Psoas muscle (tissue), 8 donors: ENCODE data around the gene EYA2. TPM values are rescaled to one million over a fixed set of nuclear protein-coding genes. Genes with fewer than 3 reads are reported as not detected.
"Not testable (repeated sequence)": the region's sequence is repeated elsewhere in the genome, so short reads cannot be mapped to it uniquely, and the experiment has no call there.

Source experiments
- ATAC-seq, 4 donors: fragments of 200-7000 bp; cut with Tn5 transposase; one replicate each; pipeline ENCODE4 v1.9.1; 2020; ENCODE audit warnings: moderate library complexity in 3 of 4, mild to moderate bottlenecking in 2 of 4
- DNase-seq, 2 donors: peaks; one replicate each; pipeline ENCODE4 v3.0.0-alpha.2; 2020
- H3K27ac ChIP-seq: fragments of 200-600 bp; one replicate; pipeline ENCODE4 v1.8.0; 2022
- H3K27me3 ChIP-seq, 3 donors: fragments of 200-600 bp in 1 of 3; one replicate each; pipeline versions ENCODE4 v1.6.1 to v1.8.0; 2013 to 2022; ENCODE audit warnings: low read length in 2 of 3, mild to moderate bottlenecking in 2 of 3, moderate library complexity in 1 of 3; ENCODE audit not compliant: insufficient read depth in 3 of 3
- H3K36me3 ChIP-seq, 2 donors: fragments of 200-600 bp in 1 of 2; one replicate each; pipeline versions ENCODE4 v1.6.1 to v1.8.0; 2013 to 2022; ENCODE audit warnings: low read depth in 1 of 2, mild to moderate bottlenecking in 1 of 2, moderate library complexity in 1 of 2; ENCODE audit not compliant: insufficient read depth in 1 of 2
- H3K4me1 ChIP-seq: fragments of 200-600 bp; one replicate; pipeline ENCODE4 v1.8.0; 2022
- H3K4me3 ChIP-seq: fragments of 200-600 bp; one replicate; pipeline ENCODE4 v1.8.0; 2022; ENCODE audit warnings: mild to moderate bottlenecking
- H3K9me3 ChIP-seq: fragments of 200-600 bp; one replicate; pipeline ENCODE4 v1.8.0; 2022
- CTCF ChIP-seq: fragments of 200-600 bp; IDR thresholded peaks from one replicate; pipeline ENCODE4 v1.8.0; 2022; ENCODE audit warnings: antibody characterized with exemption
- WGBS, 3 donors: extraction: QIAGEN DNeasy Blood & Tissue Kit; methylation state at CpG; one replicate each; pipeline versions ENCODE4 v1.1.6 to v1.1.7; 2013; 5-methylcytosine and 5-hydroxymethylcytosine counted together
- intact Hi-C, 2 donors: fragments of 100-400 bp; cut with DNase I; formaldehyde crosslinking; loops; one replicate each; pipeline versions ENCODE4 v1.11.0 to v1.14.2; 2022
- polyA plus RNA-seq, 3 donors: library from polyadenylated mRNA; stranded (reverse); fragments of 200-250 nt; gene quantifications; one replicate each; pipeline ENCODE4 v1.2.3, GENCODE V29; 2013
- total RNA-seq, 4 donors: library from RNA; stranded (reverse); fragmentation: NEBNext Ultra II Directional in 2 of 4; extraction: Animal tissue kit (Norgen Biotek cat#: 25700) in 2 of 4; gene quantifications; one replicate each; pipeline versions ENCODE4 v1.2.1 to v1.2.4, GENCODE V29; 2021 to 2023
- donor health status: healthy with polysubstance abuse.
- donor health status: DM: no; HTN: no; CAD: no; lungs with moderate emphysema.
- donor health status: Bipolar disorder and iron deficiency.
- donor health status: healthy.
- donor health status: DM: yes; HTN: yes; CAD: no.
- donor health status: DM: no; HTN: no; CAD: no.
- donor health status: DM: no; HTN: no; CAD: no.
- donor health status: DM: yes; HTN: yes; CAD: no.

EYA2 gene
- total and polyA plus RNA-seq, 7 donors, result 0.72 to 4.0 (median 2.0) TPM

- ATAC-seq (no peak), DNase-seq (no peak)
Measured at GRCh38 chr20:46929902-46930301, 35.3 kb downstream of the EYA2 start.

GRCh38 chr20:46930640-46931339 is 36.1 kb downstream of the EYA2 start:
- Histone ChIP-seq H3K9me3 (no peaks in the 10 kb centered on the region), H3K36me3 (no peaks in the 10 kb centered on the region), H3K4me3 (no peak overlapping the region), H3K27me3 (peaks cover 0 to 2% (median 0%) of the 10 kb centered on the region in 3 donors), H3K4me1 (no peaks in the 10 kb centered on the region), H3K27ac (no peak overlapping the region)
- DNase-seq (no peak), ATAC-seq (peak in 3 of 4 donors; percentile 36 to 64 (median 55))
- intact Hi-C loops, result no loop called here
- WGBS, 3 donors, result 26 to 36% (median 35%) methylated on average over 9 of the region's 9 CpGs
- no peak for TF ChIP-seq CTCF

More at GRCh38 chr20:46929902-46930301, 35.3 kb downstream of the EYA2 start:
- peaks cover 0 to 2% (median 0%) of the 10 kb centered on the region in 3 donors for H3K27me3 ChIP-seq
- no peak for TF ChIP-seq CTCF
- H3K9me3 ChIP-seq, result no peaks in the 10 kb centered on the region
- H3K4me1 ChIP-seq, result no peaks in the 10 kb centered on the region
- no peak overlapping the region for H3K4me3 ChIP-seq
- H3K27ac ChIP-seq, result no peak overlapping the region
- H3K36me3 ChIP-seq, result no peaks in the 10 kb centered on the region
- 77 to 86% (median 82%) methylated on average over 1 of the region's 1 CpG for WGBS, 3 donors
- intact Hi-C loops, result no loop called here

GRCh38 chr20:46931699-46932098 is 37.1 kb downstream of the EYA2 start:
- Histone ChIP-seq H3K27me3 (peaks cover 0 to 2% (median 0%) of the 10 kb centered on the region in 3 donors), H3K27ac (peak overlapping the region; percentile 10), H3K36me3 (no peaks in the 10 kb centered on the region), H3K9me3 (no peaks in the 10 kb centered on the region), H3K4me1 (no peaks in the 10 kb centered on the region), H3K4me3 (no peak overlapping the region)
- TF ChIP-seq CTCF, result no peak
- intact Hi-C loops, result no loop called here
- 36 to 56% (median 46%) methylated on average over 11 of the region's 11 CpGs for WGBS, 3 donors
- DNase-seq (peak; percentile 57 to 81), ATAC-seq (peak; percentile 69 to 88 (median 82))

GRCh38 chr20:46932439-46932838 is 37.8 kb downstream of the EYA2 start:
- WGBS, 3 donors, result 76 to 86% (median 85%) methylated on average over 10 of the region's 10 CpGs
- H3K27me3 ChIP-seq, H3K9me3 ChIP-seq, H3K4me1 ChIP-seq, H3K36me3 ChIP-seq, intact Hi-C loops, H3K4me3 ChIP-seq, H3K27ac ChIP-seq: not testable (repeated sequence)
- ATAC-seq (peak in 1 of 4 donors; percentile 45), DNase-seq (peak in 1 of 2 donors; percentile 65)

- no peak for ATAC-seq
- 53 to 56% (median 55%) methylated on average over 5 of the region's 5 CpGs for WGBS, 3 donors
- DNase-seq, result no peak
- H3K36me3 ChIP-seq, result no peaks in the 10 kb centered on the region
- H3K4me3 ChIP-seq, result no peak overlapping the region
- TF ChIP-seq CTCF, result no peak
- intact Hi-C loops, result no loop called here
- no peaks in the 10 kb centered on the region for H3K27me3 ChIP-seq
- no peak overlapping the region for H3K27ac ChIP-seq
- H3K9me3 ChIP-seq, result no peaks in the 10 kb centered on the region
- no peaks in the 10 kb centered on the region for H3K4me1 ChIP-seq
Measured at GRCh38 chr20:46933150-46933549, 38.5 kb downstream of the EYA2 start.
